NCI-H774 (cell line): ENCODE results near the gene ERMN.
"Not testable (repeated sequence)": the region's sequence is repeated elsewhere in the genome, so short reads cannot be mapped to it uniquely, and the experiment has no call there.

Source experiments
- DNase-seq: peaks from one replicate; lab custom pipeline; 2025; lab: John Stamatoyannopoulos, UW

The ERMN gene

DNA sequence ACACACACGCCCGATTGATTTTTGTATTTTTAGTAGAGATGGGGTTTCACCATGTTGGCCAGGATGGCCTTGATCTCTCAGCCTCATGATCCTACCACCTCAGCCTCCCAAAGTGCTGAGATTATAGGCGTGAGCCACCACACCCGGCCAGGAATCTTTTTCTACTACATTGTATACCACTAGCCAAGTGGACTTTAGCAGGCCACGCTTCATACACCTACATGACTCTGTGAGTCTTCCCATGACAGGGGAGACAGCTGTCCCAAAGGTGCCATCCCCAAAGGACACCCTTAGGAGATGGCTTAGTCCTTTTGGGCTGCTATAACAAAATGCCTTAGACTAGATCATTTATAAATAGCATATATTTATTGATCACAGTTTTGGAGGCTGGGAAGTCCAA, 32.8 kb downstream of the ERMN start:
- DNase-seq = no peak

DNA sequence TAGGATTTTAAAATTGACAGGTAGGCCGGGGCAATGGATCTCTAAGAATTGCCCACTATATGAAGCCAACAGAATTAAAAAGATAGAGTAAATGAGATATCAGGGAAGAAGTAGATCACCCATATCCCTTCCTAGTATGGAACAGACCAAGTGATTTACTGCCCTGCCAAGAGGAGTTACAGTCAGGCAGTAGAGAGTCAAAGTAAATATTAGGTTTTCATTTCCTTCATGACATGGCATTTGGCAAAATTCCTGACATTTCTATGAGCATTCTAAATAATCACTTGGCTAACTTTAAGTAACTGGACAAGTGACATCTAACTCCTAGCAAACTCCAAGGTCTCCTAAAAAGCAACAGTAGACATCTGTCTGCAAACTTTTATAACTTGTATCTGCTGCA, 34.6 kb downstream of the ERMN start:
- no peak for DNase-seq

DNA sequence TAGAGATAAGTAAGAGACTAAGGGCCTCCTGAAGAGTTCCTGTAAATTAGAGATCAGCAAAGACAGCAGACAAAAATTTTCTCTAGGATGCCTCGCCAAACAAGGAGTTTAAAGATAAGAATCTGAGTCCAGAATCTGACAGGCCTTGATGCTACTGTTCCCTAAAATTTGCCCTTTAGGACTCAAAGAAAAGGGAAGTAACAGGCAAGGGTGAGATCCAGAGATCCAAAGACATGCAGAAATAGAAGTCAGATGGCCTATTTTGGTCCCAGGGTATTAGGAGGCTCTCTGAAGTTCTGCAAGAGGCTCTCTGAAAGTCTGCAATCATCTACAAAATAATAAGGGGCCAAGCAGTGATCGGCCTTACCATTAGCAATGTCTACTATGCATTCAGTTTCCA, 35.1 kb downstream of the ERMN start:
- DNase-seq = no peak

GRCh38 chr2:157287160-157287559, 38.5 kb downstream of the ERMN start:
- no peak for DNase-seq

DNA sequence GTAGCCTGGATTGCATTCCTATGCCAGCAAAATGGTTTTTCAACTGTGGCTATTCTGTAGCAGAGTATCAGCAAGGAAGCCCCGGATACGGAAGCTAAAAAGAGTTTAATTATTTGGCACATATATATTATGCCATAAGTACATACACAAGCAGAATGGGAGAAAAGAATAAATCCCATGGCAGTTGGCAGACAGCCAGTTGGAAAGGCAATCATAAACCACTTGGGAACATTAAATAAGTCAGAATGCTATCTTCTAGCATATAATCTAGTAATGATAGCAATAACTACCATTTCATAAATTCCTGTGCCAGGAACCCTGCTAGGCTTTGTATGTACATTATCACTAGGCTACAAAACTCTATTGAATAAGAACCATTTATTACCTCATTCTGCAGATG, 42.2 kb downstream of the ERMN start:
- no peak for DNase-seq

DNA sequence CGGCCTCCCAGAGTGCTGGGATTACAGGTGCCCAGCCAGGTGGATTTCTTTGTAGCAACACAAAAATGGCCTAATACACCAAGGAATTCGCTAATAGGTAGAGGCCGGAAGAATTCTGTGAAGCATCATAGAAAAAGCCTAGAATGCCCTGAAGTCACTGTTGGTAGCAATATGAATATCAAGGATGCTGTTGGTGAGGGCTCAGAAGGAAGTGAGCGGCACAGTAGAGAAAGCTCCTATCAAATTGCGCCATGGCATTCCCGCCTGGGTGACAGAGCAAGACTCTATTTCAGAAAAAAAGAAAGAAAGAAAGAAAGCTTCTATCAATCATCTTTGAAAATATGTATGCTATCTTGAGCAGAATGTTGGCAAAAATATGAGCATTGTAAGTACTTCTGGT, 44.3 kb downstream of the ERMN start:
- no peak for DNase-seq

- DNase-seq = not testable (repeated sequence)
These were observed 46.3 kb downstream of the ERMN start for GRCh38 chr2:157279311-157279710.

DNA sequence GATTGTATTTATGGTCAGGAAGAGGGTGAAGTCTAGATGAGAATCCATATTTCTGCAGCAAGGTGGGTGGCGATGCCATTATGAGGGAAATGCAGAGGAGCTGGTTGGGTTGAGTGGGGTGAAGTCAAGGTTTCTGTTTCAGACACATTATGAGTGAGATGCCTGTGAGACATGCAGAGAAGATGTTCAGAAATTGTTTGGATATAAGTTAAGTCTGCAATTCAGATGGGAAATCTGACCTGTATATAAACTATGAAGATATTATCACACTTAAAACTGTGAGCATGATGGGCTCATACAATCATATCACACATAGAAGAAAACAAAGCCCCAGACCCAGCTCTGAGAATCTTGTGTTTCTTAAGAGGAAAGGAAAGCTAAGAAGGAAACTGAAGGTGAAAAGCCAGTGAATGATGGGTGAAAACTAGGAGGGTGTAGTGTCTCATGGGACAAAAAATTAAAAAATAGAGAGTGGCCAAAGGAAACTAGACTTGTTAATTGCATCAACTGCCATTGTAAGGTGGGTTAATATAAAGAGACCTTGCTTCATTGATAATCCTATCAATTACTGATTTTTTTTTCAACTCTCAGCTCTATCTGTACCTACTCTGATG, 53.9 kb downstream of the ERMN start:
- DNase-seq = no peak

DNA sequence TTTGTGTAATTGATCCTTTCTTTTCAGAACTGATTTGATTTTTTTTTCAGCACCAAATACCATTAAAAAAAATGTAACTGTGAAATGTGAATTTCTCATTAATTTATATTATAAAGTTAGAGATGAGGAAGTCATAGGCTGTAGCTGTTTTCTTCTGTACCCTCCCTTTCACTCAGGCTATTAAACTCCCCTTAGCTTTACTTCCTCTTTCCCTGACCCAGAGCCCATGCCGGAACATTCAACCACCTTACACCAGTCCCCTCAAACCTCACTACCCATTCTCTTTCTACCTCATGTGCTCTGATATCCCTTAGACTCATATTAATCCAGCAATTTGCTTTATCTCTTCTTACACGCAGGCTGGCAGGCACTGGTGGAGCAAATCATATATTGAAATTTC, 55.7 kb downstream of the ERMN start:
- no peak for DNase-seq

- no peak for DNase-seq
These were observed 56.6 kb downstream of the ERMN start for GRCh38 chr2:157269060-157269459.
